GM18520 (cell line): ENCODE measurements around the gene PRLH.
"Not testable (repeated sequence)": the region's sequence is repeated elsewhere in the genome, so short reads cannot be mapped to it uniquely, and the experiment has no call there.

Experiments
- ATAC-seq: cut with Tn5 transposase; IDR thresholded peaks from one replicate; pipeline ENCODE4 v1.9.1; 2021; ENCODE audit not compliant: unreplicated experiment

The PRLH gene

GRCh38 chr2:237599465-237600110 is 33.2 kb downstream of the PRLH start:
- no peak for ATAC-seq

DNA sequence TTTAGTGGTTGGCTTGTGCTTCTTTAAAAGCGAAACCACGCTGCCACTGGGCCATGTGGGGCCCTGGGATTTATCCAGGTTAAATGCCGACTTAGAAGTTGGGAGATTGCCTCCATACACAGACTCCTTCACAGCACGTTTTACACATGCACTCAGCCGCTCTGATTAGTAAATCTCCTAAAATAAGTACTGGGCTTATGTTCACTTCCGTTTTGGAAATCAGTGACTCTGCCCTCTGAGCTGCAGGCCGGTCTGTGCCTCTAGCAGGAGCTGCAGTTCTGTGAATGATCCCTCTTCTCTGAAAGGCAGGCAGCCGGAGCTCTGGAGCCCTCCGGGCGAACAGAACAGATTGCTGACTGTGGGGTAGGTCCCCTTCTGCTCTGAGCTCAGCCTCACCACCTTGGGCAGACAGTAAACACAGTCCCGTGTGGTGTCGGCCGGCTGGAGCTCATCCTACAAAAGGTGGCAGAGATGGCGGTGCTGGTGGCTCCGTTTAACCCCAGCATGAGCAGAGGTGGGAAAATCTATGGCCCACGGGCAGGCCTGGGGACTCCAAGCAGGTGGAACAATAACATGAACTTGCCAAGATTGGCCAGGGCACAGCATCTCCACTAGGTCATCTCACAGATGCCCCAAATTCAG is 34.0 kb downstream of the PRLH start:
- no peak for ATAC-seq

GRCh38 chr2:237601453-237602116 is 35.2 kb downstream of the PRLH start:
- no peak for ATAC-seq

DNA sequence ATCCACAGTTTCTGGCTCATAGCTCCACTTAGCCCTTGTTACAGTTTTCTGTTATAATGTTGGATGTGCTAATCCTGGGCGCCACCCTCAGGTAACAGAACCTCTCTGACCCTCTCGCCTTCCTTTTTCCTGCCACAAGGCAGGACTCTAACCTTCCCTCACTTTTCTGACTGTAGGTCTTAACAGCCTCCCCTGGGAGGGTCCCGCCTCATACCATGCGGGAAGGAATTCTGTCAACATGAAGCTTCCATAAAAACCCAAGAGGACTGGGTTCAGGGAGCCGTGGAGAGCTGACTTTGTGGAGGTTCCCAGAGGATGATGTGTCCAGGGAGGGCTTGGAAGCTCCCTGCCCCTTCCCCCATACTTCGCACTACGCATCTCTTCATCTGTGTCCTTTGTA is 36.0 kb downstream of the PRLH start:
- no peak for ATAC-seq

DNA sequence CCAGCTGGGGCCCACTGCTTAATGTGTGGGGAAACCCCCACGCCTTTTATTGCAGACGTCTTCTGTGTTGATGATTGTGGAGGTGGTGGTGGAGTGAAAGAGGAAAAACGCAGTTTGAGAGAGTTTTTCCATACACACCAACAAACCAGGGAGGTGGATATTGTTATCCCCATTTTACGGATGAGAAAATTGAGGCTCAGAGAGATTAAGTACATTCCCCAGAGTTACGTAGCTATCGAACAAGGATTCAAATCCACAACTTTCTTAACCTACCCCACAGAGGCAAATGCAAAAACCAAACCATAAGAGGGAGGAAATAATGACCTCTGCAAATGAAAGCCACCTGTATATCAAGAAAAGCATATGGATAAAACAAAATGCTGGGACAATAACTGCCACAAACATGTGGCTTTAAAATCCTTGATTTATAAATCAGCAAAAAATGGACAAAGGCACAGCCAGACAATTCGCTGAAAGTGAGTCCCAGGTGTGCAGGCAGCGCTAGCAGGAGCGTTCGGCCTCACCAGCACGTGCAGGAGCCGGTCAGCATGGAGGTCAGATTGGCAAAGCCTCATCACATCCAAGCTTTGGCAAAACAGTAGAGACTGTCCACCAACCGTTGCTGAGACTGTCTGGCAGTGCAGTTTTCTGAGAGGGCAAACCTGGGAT is 36.8 kb downstream of the PRLH start:
- ATAC-seq, result no peak

DNA sequence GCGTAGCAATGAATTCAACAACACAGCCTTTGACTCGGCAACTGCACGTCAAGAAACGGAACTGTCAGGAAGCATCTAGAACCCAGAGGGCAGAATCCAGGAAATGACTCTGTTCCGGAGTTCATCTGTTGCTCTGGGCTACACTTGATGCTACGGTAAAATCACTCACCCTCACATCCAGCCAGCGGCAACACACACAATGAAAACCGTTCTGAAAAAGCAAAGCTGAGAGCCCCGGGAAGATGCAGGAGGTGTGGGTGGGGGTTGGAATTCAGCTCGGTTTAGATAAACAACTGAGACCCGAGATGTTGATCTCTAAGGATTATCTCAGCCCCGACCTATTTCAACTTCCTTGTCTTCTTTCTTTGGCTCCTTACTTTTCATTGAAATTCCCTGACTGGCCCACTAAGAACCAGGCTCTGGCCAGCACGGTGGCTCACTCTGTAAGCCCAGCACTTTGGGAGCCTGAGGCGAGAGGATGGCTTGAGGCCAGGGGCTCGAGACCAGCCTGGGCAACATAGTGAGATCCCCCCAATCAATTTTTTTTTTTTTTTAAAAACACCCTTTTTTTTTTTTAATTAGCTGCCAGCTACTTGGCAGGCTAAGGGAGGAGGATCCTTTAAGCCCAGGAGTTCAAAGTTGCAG is 37.5 kb downstream of the PRLH start:
- no peak for ATAC-seq

GRCh38 chr2:237604391-237604790 is 38.0 kb downstream of the PRLH start:
- ATAC-seq, result no peak

- no peak for ATAC-seq
Measured at GRCh38 chr2:237604960-237605359, 38.6 kb downstream of the PRLH start.

DNA sequence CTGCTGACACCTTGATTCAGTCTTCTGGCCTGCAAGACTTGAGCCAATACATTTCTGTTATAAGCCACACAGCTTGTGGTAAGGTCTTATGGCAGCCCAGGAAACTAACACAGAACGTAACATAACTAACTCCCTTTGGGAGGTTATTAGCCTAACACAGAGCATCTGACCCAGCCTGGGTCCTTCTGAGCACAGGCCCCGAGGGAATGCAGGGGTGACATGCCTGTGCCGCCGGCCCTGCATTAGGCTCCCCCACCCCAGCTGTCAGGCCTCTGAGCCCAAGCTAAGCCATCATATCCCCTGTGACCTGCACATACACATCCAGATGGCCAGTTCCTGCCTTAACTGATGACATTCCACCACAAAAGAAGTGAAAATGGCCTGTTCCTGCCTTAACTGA is 40.1 kb downstream of the PRLH start:
- not testable (repeated sequence) for ATAC-seq

- no peak for ATAC-seq
Measured at GRCh38 chr2:237612527-237613357, 46.4 kb downstream of the PRLH start.

DNA sequence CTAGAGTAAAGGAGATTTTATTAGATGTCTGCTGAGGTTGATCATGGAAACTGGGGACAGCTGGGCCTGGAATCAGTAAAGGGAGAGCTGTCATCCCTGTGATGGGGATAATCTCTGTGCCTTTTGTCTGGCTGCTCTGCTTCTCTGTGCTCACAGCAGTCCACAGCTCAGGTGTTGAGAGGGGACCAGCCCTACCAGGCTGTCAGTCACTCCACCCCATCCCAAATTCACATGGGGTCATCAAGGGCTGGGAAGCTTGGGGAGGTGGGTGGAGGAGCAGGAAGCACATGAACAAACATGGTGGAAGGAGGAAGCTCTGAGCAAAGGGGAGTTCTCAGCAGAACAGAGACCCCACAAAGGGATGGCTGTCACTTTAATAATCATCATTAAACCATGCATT is 47.3 kb downstream of the PRLH start:
- no peak for ATAC-seq

DNA sequence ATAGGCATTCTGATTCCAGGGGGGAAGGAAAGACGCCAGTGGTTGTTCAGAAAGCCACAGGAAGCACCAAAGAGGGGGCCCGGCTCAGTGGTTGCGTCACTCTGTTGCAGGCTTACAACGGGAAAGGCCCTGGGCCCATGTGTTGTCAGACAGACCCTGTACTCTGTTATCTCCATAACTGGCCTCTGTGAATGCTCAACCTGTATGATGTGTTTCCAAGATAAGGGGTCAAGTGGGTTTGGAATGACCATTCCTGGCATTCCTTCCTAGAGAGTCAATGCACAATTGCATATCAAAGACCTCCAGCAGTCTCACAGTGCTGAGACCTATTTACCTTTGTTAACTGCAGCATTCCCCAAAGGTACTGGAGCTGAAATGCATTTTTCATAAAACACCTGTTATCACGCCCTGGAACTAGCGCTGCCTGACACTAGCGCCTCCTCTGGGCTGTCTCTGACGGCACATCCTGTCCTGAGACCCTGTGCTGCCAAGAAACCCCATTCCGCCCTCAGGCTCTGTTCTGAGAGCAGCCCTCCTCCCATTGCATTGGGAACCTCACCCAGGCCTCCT is 47.9 kb downstream of the PRLH start:
- no peak for ATAC-seq

DNA sequence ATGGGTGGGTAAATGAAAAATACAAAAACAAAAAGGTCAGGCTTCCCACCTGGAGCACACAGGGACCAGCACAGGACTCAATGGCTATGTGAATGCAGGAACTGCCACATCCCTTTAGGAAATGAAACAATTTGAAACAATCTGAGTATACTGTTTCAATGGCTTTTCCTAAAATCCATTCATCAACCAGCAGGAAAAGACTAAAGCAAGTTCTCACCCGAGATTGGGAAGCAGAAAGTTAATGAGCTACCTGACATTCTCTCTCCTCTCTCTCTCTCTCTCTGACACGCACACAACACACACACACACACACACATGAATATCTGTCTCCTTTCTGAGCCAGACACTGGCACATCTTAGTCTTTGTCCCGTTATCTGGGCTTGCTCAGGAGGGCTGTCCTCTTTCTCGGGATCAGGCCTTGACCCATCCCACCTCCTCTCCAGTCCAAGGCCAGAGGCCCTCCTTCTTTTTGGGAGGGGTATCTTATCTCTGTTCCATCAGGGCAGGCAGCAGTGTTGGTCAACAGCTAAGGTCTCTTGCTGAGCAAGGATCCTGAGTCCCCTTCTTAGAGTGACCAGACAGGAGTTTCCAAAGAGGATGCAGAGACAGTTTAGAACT is 49.4 kb downstream of the PRLH start:
- no peak for ATAC-seq

DNA sequence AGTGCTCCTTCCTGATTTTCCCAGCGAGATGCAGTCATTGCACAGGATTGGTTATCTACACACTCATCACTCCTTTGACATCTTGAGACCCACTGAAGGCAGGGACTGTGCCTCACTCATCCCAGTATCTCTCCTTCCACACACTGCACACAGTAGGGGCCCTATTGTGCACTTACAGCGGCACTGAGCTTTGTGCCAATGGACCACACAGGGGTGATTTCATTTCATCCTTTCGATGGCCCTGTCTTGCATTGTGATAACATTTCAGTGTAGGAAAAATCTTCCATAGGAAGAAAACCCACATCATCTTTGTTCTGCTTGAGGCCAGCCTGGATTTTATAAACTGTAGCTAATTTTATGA is 50.0 kb downstream of the PRLH start:
- ATAC-seq, result no peak
